H7 (cell line): ENCODE data around the gene VSIG4. TPM values are rescaled to one million over a fixed set of nuclear protein-coding genes. Genes with fewer than 3 reads are reported as not detected.
"Not testable (repeated sequence)": the region's sequence is repeated elsewhere in the genome, so short reads cannot be mapped to it uniquely, and the experiment has no call there.

Source experiments
- DNase-seq: peaks from one replicate; pipeline ENCODE4 v3.0.0; 2012
- H3K27me3 ChIP-seq: 2 replicates; pipeline ENCODE4 v1.6.0; 2011; ENCODE audit warnings: mild to moderate bottlenecking, low read length; ENCODE audit not compliant: control insufficient read depth, insufficient read depth
- H3K36me3 ChIP-seq: replicated peaks from 2 replicates; pipeline ENCODE4 v1.5.1; 2011; ENCODE audit warnings: low read length; ENCODE audit not compliant: control insufficient read depth, insufficient read depth
- H3K4me3 ChIP-seq: 2 replicates; pipeline ENCODE4 v1.5.1; 2011; ENCODE audit warnings: low read depth, mild to moderate bottlenecking, control low read depth, low read length, moderate library complexity; ENCODE audit not compliant: insufficient read depth
- total RNA-seq: library from RNA; depleted of rRNA; stranded (reverse); fragments of >200 nt; shearing (Covaris generic); gene quantifications from 2 replicates; pipeline ENCODE4 v1.2.3, GENCODE V29; 2014; rRNA removed

The VSIG4 gene
- total RNA-seq, 1 experiment from 2014 or later = not detected

DNA sequence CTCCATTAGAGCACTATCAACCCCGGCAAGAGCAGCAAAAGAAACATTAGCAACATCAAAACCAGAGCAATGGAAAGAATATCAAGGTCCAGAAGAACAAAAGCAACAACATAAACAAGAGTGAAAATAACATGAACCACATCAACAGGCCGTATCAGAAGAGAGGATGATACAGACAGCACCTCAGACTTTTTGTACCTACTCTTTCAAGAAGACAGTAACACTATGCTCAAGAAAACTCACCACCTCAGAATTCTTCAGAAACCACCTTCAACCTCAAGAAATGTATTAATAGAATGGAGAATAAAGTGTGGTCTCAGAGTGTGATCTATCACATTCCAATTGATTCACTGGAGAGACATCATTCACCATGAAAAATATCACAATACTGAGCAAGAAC lies 46.5 kb downstream of the VSIG4 start:
- no peaks in the 10 kb centered on the region for H3K27me3 ChIP-seq
- DNase-seq = no peak
- no peaks in the 10 kb centered on the region for H3K36me3 ChIP-seq
- no peak overlapping the region for H3K4me3 ChIP-seq

DNA sequence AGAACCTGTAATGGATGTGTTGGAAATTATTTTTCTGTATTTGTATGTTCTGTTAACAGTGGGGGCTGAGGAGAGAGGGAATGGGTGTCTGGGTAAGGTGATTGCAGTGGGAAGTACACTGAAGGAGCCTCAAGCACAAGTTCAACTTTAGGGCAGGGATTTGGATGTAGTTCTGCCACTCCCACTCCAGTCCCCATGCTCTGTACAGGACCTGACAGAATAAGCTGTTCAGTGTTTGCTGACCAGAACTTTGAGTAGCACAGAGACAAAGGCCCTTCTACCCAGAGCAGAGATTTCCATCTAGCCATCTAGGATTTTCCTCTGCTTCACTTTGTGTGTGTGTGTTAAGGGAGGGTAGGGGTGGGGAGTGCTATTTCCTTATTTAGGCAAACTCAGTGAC lies 49.2 kb downstream of the VSIG4 start:
- Histone ChIP-seq H3K4me3 (no peak overlapping the region), H3K36me3 (no peaks in the 10 kb centered on the region), H3K27me3 (no peaks in the 10 kb centered on the region)
- no peak for DNase-seq

DNA sequence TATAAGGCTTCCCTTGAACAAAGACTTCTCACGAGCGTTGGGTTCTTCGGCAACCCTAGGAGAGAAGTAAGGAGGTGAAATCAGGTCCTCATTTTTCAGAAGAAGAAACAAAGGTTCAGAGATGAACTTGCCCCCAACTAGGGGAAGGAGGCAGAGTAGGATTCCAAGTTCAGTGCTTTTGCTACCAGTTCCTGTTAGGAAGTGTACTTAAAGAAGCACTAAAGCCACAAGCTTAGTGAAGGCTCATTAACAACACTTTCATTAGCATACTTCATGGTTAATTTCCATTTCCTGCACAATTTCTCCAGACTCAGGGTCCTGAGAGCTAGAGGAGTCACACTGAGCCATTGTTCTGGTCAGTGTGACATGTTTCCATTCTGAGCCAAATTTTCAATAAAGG lies 52.1 kb downstream of the VSIG4 start:
- no peak for DNase-seq
- Histone ChIP-seq H3K4me3 (no peak overlapping the region), H3K36me3 (no peaks in the 10 kb centered on the region), H3K27me3 (no peaks in the 10 kb centered on the region)

DNA sequence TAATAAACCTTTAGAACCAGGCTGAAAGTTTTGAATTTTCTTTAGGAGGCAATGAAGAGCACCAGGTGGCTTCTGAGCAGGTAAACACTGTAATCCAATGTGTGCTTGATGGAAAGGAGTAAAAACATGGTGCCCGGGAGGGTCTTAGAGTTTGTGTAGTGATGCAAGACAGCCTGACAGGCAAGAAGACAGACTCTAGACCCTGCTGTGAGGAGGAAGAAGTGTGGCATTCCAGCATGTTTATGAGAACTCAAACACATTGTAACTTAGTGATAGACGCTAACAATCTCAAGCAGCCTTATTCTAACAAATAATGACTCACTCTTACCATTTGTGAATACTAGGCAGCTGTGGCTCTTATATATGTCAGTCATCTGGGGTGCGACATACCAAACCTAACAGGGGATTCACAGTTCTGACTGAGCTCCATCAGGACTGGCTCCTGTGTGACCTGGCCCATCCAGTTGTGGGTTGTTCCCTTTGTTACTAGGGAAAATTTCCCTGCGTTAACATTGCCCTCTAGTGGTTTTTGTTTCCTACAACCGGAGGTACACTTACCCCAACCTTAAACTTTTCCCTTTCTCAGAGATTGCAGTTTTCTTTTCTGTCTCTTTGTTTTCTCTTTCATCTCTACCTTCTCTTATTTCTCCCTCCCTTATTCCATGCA lies 53.8 kb downstream of the VSIG4 start:
- Histone ChIP-seq H3K4me3 (no peak overlapping the region), H3K36me3 (no peaks in the 10 kb centered on the region), H3K27me3 (no peaks in the 10 kb centered on the region)
- peak; percentile 29 for DNase-seq

DNA sequence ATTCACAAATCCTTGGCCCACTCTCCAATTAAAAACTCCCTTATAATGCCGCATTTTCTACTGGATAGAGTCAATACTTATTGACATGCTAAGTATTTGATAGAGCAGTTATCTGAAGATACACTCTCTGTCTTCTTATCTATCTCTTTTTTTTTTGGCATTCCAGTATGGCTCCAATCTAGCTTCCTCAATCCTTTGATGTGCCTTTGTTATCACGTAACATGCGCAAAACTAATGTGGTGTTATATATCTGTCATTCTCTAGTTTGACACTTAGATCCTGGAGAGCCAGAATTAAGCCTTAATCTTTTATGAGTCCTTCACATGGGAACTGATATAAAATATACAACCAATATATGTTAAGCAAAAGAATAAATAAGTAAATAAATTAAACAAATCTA lies 54.7 kb downstream of the VSIG4 start:
- Histone ChIP-seq H3K27me3 (no peaks in the 10 kb centered on the region), H3K4me3 (no peak overlapping the region), H3K36me3 (no peaks in the 10 kb centered on the region)
- no peak for DNase-seq

DNA sequence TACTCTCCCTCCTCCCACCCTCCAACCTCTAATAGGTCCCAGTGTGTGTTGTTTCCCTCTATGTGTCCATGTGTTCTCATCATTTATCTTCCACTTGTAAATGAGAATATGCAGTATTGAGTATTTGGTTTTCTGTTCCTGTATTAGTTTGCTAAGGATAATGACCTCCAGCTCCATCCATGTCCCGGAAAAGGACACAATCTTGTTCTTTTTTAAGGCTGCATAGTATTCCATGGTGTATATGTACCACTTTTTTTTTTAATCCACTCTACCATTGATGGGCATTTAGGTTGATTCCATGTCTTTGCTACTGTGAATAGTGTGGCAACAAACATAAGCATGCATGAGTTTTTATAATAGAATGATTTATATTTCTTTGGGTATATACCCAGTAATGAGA lies 62.7 kb downstream of the VSIG4 start:
- not testable (repeated sequence) for H3K4me3 ChIP-seq, H3K27me3 ChIP-seq, DNase-seq, H3K36me3 ChIP-seq

DNA sequence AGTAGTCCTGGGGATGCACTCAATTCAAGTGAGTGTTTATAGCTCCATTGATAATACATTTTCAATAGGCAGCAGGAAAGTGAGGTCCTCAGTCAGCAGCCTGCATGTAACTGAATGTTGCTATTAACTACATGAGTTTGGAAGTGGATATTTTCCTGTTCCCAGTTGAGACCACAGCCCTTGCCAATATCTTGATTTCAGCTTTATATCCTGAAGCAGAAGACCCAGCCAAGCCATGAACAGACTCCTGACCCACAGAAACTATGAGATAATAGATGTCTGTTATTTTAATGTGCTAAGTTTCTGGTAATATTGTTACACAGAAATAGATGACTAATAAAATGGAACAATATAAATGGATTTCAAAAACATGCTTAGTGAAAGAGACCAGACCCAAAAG lies 63.7 kb downstream of the VSIG4 start:
- DNase-seq = no peak

DNA sequence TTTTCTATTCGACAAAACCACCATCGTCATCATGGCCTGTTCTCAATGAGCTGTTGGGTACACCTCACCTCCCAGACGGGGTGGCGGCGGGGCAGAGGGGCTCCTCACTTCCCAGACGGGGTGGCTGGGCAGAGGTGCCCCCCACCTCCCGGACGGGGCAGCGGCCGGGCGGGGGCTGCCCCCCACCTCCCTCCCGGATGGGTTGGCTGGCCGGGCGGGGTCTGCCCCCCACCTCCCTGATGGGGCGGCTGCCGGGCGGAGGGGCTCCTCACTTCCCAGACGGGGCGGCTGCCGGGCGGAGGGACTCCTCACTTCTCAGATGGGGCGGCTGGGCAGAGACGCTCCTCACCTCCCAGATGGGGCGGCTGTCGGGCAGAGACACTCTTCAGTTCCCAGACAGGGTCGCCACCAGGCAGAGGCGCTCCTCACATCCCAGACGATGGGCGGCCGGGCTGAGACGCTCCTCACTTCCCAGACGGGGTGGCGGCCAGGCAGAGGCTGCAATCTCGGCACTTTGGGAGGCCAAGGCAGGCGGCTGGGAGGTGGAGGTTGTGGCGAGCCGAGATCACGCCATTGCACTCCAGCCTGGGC lies 64.6 kb downstream of the VSIG4 start:
- H3K36me3 ChIP-seq, DNase-seq, H3K27me3 ChIP-seq, H3K4me3 ChIP-seq: not testable (repeated sequence)

More for the DNA sequence above, 63.7 kb downstream of the VSIG4 start:
- Histone ChIP-seq H3K27me3 (no peaks in the 10 kb centered on the region), H3K4me3 (no peak overlapping the region), H3K36me3 (no peaks in the 10 kb centered on the region)

Other genes starting within 250 kb of the VSIG4 start
- 27.5 and 51.7 TPM in 2 replicates for gene HEPH, start 124.2 kb upstream of the VSIG4 start, total RNA-seq